ENCODE measurements around the gene TUBD1.
"Not testable (repeated sequence)": the region's sequence is repeated elsewhere in the genome, so short reads cannot be mapped to it uniquely, and the experiment has no call there.

Gene TUBD1, protein sequence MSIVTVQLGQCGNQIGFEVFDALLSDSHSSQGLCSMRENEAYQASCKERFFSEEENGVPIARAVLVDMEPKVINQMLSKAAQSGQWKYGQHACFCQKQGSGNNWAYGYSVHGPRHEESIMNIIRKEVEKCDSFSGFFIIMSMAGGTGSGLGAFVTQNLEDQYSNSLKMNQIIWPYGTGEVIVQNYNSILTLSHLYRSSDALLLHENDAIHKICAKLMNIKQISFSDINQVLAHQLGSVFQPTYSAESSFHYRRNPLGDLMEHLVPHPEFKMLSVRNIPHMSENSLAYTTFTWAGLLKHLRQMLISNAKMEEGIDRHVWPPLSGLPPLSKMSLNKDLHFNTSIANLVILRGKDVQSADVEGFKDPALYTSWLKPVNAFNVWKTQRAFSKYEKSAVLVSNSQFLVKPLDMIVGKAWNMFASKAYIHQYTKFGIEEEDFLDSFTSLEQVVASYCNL

DNA sequence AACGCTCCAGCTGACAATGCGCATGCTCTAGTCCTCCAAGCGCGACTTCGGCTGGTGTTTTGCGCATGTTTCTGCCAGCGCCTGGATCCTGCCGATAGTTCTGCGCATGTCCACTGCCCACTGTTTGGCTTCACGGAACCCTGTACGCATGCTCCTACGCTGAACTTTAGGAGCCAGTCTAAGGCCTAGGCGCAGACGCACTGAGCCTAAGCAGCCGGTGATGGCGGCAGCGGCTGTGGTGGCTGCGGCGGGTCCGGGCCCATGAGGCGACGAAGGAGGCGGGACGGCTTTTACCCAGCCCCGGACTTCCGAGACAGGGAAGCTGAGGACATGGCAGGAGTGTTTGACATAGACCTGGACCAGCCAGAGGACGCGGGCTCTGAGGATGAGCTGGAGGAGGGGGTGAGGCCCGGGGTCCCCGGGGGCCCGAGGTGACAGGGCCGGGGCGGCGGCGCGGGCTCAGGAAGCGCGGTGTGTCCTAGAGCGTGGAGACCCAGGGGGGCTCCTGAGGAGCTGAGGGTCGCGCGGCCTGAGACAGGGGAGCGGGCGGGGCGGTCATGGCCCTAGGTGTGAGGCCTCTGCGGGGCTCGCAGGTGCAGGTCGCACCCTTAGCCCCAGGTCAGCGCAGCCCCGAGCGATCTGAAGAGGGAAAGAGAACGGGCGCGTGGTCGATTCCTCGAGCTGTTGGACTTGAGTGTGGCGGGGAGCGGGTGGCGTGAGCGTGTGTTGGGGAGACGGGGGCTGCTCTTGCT lies at the start of gene TUBD1, which contains the start of gene RPS6KB1:
TUBD1 (minus strand) TSS at position 20 of the 752 bp plus-strand sequence. CDS start 1,941 bp downstream, outside the sequence.
RPS6KB1 (plus strand) TSS at position 198 of the 752 bp plus-strand sequence; CDS start at position 262, 64 bp downstream.
- DNase-seq, result peak; percentile 98

GRCh38 chr17:59941131-59941530 lies 48.4 kb upstream of the TUBD1 start:
- DNase-seq, result no peak

- not testable (repeated sequence) for DNase-seq
Observed at GRCh38 chr17:59940697-59941096, 48.0 kb upstream of the TUBD1 start.

GRCh38 chr17:59933317-59933716 lies 40.6 kb upstream of the TUBD1 start:
- DNase-seq, result not testable (repeated sequence)

GRCh38 chr17:59930768-59931167 lies 38.0 kb upstream of the TUBD1 start:
- DNase-seq, result not testable (repeated sequence)

GRCh38 chr17:59930121-59930520 lies 37.4 kb upstream of the TUBD1 start:
- DNase-seq, result not testable (repeated sequence)

GRCh38 chr17:59920637-59921036 lies 27.9 kb upstream of the TUBD1 start:
- not testable (repeated sequence) for DNase-seq

DNA sequence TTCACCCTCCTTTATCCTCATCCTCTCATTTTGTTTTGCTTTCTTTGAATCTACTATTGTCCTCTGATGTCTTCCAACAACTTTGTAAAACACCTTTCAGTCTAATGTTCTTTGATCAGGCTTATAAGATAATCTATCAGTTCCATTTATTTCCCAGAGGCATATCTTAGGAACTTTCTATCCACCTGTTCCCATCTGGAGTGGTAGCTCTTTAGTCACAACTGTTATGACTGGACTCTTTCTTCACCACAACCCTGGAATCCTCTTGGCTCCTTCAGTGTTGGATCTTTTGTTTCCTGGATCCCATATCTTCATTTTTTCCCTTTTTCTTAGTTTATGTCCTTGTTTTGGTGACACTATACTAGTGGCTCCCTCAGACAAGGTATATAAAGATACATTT lies 23.7 kb upstream of the TUBD1 start:
- no peak for DNase-seq

DNA sequence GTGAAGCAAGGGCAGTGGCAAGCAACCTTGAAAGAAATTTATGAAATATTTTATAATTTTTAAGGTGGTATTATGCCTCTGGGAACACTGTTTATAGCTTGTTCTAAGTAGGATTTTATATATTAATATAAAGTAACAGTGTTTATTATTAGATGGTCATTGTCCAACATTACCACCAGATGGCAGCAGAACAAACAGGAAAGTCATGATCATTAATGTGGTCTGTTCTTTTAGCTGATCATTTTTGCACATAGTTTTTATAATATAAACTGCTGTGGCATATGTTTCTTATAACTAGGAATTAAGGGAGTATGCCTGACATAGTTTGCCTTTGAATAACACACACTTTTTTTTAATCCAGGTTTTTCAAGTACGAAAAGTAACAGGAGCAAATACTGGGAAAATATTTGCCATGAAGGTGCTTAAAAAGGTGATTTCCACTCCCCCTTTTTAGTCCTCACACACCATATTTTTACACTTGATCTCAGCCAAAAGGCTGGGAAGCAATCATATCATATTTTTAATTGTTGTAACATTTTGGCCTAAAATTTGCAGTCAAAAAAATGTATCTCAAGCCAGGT lies 21.6 kb upstream of the TUBD1 start:
- peak; percentile 61 for DNase-seq

DNA sequence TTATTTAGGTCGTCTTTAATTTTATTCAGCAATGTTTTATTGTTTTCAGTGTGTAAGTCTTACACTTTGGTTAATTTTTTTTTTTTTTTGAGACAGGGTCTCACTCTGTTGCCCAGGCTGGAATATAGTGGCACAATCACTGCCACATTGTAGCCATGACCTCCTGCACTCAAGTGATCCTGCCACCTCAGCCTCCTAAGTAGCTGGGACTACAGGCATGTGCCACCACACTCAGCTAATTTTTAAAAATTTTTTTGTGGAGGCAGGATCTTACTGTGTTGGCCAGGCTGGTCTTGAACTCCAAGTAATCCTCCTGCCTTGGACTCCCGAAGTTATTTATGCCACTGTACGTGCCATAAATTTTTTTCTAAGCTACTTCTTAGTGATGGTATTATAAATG lies 14.7 kb upstream of the TUBD1 start:
- DNase-seq, result no peak

DNA sequence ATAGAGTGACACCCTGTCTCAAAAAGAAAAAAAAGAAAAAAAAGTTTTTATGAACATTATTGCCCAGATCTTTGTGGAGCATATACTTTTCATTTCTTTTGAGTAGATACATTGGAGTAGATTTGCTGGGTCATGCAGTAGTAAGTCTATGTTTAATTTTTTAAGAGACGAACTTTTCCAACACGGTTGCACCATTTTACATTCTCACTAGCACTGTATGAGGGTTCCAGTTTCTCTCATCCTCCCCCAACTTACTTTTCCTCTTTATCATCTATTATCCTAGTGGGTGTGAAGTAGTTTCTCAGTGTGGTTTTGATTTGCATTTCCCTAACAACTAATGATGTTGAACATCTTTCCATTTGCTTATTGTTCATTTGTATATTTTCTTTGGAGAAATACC lies 10.7 kb upstream of the TUBD1 start:
- no peak for DNase-seq

- no peak for DNase-seq
Observed at GRCh38 chr17:59901604-59902003, 8.9 kb upstream of the TUBD1 start.

DNA sequence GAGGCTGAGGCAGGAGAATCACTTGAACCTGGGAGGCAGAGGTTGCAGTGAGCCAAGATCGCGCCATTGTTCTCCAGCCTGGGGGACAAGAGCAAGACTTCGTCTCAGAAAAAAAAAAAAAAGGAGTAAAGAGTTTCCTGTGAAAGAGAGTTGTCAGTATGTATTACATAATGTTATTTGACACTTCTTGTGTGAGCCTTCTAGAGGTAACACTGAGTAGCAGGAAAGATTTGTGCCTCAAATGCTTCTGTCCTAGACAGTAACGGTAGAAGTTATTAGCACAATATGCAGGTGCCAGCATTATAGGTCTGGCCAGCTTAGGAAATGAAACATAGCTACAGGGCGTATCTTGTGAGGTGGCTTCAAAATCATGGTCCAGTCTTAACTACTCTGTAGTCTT lies 6.4 kb upstream of the TUBD1 start:
- DNase-seq, result no peak

DNA sequence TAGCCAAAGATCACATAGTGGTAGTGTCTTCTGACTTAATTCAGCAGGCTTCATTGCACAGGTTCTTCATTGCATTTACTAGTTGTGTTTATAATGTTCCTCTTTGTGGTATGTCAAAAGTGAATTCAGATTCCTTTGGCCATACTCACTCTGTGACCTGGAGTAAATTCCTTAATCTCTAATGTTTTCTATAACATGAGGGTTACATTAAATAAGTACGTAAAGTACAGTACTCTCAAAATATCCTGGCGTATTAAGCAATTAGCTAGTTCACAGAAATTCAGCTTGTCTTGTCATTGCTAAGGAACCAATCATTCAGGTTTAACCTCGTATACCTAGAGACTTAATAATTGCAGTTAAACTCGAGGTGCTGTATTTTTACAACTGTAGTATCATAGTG lies 4.3 kb upstream of the TUBD1 start:
- DNase-seq, result no peak

GRCh38 chr17:59893676-59894100 lies 945 bp upstream of the TUBD1 start:
- peak; percentile 7 for DNase-seq

- no peak for DNase-seq
Observed at GRCh38 chr17:59892251-59892923, 356 bp downstream of the TUBD1 start.

- DNase-seq, result no peak
Observed at GRCh38 chr17:59890720-59891119, 2.0 kb downstream of the TUBD1 start.

DNA sequence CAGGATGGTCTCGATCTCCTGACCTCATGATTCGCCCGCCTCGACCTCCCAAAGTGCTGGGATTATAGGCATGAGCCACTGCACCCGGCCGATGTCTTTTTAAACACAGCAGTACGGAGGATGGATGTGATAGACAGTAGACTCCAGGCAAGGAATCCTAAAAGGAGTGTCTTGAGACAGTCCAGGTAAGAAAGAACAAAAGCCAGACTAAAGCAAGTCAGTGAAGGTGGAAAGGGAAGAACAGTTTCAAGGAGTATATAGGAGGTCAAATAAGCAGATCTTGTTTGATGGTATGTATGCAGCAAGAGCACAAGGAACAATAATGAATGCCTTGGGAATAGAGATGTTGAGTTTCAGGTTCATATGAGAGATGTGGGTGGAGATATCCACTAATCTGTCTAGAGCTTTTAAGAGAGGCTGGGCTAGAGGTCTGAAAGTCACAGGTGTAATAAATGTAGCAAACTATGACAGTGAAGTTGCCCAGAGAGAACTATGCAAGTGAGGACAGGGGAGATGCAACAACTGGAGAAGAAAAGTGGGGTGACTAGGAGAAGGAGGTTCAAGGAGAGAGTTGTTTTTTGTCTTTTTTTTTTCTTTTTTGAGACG lies 4.5 kb downstream of the TUBD1 start:
- DNase-seq, result no peak

GRCh38 chr17:59884861-59885260 lies 7.9 kb downstream of the TUBD1 start:
- DNase-seq, result no peak

DNA sequence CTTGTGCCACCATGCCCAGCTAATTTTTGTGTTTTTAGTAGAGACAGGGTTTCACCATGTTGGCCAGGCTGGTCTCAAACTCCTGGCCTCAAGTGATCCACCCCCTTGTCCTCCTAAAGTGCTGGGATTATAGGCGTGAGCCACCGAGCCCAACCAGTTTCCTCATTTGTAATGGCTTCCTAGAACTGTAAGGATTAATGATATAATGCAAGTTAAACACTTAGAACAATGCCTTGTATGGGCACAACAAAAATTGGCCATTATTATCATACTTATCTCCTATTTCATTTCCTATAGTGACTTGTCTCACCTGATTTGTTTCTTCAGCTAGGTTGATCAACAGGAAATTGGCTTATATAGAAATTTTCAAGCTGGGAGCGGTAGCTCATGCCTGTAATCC lies 14.1 kb downstream of the TUBD1 start:
- no peak for DNase-seq

- no peak for DNase-seq
Observed at GRCh38 chr17:59877965-59878364, 14.8 kb downstream of the TUBD1 start.

- no peak for DNase-seq
Observed at GRCh38 chr17:59876107-59876506, 16.6 kb downstream of the TUBD1 start.
